HG03108 (cell line): ENCODE results near the gene ACOT8.
"Not testable (repeated sequence)": the region's sequence is repeated elsewhere in the genome, so short reads cannot be mapped to it uniquely, and the experiment has no call there.

ENCODE experiments used
- ATAC-seq: cut with Tn5 transposase; IDR thresholded peaks from one replicate; pipeline ENCODE4 v1.9.1; 2021; ENCODE audit warnings: moderate library complexity; ENCODE audit not compliant: unreplicated experiment

The ACOT8 gene

DNA sequence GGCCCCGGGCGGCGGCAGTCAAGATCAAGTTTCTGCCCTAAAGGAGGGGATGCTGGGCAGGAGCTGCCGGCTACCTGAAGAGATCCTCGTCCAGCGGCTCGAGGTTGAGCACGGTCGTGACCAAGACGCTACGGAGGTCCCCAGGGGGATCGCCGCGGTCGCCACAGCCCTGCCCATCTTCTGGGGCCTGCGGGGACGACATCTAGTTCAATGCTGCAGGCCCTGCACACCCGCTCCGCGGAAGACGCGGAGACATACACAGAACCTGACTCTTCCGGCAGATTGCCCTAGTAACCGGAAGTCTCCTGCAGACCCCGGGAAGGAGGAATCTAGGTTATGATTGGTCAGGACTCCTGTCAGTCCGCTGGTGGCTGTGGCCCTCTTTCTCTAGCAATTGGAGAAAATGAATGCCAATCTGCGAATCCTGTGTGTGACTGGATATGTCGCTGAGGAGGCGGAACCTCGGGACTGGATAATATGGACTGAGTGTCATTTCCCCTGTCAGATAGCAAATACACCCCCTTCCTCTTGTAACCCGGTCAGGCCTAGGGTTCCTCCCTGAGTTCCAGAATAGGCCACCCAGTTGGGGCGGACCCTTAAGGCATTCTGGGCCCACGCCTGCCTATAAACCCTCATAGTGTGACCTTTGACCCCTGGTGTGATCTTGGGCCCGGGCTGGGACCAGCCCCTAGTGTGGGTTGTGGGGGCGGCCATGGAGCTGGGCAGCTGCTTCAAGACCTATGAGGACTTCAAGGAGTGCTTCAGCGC lies at the start of gene ACOT8, which contains the start of gene ZSWIM3:
ACOT8 (minus strand) TSS at position 279 of the 768 bp plus-strand sequence; CDS start at position 202, 77 bp downstream.
ZSWIM3 (plus strand) TSS at position 501 of the 768 bp plus-strand sequence; CDS start at position 713, 212 bp downstream.
- ATAC-seq = peak; percentile 97

DNA sequence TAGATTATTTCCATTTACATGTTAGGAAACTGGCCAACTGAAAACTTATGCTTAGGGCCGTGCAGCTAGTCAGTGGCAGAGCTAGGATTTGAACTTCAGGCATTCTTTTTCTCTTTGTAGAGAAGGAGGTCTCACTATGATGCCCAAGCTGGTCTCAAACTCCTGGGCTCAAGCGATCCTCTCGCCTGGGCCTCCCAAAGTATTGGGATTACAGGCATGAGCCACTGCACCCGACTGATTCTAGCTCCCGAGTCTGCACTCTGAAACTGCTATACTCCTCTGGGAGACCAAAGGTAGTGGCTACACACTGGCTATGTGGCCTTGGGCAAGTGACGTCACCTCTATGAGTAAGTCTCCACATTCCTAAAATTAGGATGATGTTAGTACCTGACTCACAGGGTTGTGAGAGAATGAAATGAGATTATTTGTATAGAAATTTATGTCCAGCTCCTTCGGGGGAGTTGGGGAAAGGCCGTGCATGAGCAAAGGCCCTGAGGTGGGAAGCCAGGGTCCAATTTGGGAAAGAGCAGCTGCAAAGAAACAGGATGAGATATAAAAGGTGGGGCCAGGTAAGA lies 48.4 kb upstream of the ACOT8 start:
- ATAC-seq = no peak

DNA sequence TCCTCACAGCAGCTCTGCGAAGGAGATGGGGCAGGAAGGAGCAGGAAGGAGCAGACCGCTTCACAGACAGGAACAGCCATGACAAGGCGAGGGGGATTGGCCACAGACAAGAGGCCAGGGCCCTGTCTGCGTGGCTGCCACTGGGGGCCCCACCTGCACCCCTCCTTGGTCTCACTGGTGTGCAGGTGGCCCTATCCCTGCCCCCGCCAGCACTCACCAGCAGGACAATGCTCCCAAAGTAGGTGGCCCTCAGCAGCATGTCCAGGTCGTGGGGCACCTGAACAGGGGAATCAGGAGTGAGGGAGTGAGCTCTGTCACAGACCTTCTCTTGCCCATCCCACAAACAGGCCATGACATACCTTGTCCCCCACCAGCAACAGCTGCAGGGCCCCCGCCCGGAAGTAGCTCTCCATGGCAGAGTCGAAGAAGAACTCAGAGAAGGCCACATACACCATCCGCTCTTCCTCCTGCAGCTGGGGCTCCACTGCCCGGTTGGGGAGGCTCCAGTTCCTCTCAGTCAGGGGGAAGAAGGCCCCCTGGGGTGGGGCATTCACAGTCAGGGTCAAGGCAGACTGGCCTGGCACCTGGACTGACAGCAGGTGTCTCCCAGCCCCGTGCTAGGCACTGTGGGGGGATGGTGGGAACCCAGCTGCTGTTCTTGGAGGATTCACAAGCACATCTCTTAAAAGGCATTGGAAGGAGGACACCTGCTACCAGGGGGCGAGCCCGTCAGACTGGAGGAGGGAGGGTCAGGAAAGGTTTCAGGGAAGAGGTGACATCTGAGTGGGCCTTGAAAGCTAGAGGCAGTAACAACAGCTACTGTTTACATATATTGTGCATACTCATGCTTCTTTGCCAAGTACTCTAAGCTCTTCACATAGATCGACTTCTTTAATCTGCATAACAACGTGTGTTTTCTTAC lies 47.7 kb upstream of the ACOT8 start:
- no peak for ATAC-seq

DNA sequence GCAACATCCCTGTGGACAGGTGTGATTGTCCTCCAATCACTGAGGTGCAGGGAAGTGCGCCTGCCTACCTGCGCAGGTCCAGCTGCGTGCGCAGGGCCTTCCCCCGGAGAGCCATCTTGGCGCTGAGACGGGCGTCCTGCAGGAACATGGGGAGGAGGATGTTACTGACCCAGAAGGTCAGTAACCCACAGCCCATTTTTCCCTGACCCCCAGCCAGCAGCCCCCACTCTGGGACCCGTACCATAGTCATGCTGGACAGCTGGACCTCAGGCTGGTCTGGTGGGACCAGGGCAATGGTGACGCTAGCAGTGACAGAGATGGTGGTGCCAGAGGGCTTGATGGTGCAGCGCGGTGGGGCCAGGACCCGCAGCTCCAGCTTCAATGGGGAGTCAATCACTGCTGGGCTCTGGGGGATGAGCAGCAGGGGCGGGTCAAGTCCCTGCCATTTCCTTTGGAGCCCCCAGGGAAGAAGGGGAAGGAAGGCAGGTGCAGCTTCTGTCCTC lies 45.1 kb upstream of the ACOT8 start:
- ATAC-seq = no peak

DNA sequence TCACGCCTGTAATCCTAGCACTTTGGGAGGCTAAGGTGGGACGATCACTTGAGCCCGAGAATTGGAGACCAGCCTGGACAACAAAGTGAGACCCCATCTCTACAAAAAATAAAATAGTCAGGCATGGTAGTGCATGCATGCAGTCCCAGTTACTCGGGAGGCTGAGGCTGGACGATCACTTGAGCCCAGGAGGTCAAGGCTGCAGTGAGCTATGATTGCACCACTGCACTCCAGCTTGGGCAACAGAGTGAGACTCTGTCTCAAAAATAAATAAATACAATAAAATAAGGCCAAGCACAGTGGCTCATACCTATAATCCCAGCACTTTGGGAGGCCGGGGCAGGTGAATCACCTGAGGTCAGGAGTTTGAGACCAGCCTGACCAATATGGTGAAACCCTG lies 44.1 kb upstream of the ACOT8 start:
- ATAC-seq = not testable (repeated sequence)

DNA sequence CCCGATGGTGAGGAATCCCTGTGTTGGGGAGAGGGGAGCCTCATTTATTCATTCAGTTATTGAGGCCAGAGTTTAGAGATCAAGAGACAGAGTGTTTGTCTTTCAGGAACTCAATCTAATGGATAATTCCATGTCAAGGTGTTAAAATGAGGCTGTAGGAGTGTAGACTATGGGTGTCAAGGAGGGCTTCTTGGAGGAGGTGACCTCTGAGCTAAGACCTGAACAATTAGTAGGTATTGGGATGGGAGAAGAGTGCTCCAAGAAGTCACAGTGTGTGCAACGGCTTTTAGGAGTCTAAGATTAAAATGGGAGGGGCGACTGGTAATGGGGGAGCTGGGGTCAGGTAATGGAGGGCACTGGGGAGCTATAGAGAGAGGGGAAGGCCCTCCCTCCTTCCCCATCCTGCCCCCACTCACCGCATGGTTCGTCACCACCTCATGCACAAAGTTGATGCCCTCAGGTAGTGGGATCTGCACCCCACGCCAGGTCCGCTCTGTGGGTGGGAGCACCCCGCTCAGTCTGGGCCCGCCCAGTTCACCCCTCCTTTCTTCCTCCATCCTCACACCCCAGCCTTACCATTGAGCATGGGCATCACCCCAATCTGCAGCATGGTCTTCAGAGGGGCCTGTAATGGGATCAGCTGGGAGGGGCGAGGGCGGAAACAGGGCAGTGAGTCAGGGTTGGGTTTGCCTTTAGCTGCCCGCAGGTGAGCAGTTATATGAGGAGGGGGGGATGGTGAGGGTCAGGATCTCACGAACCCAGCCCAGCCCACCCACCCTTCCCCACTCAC lies 42.0 kb upstream of the ACOT8 start:
- no peak for ATAC-seq

DNA sequence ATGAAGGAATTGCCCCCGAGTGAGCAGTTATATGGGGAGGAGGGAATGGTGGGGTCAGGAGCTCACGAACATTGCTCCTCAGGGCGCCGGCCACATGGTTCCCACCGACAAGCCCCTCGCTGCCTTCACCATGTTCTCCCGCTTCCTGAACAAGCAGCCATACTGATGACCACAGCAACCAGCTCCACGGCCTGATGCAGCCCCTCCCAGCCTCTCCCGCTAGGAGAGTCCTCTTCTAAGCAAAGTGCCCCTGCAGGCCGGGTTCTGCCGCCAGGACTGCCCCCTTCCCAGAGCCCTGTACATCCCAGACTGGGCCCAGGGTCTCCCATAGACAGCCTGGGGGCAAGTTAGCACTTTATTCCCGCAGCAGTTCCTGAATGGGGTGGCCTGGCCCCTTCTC lies 41.1 kb upstream of the ACOT8 start:
- no peak for ATAC-seq

DNA sequence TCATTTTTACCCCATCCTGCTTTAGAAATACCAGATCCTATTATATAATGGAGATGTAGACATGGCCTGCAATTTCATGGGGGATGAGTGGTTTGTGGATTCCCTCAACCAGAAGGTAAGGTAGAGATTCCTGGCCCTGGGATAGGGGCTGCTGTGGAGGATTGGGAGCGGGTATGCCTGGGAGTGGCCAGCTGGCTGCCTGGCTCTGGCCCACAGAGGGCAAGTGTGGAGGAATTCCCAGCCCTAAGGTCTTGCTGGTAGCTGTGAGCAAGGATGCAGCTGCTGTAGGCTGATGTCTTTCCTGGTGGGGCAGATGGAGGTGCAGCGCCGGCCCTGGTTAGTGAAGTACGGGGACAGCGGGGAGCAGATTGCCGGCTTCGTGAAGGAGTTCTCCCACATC lies 40.5 kb upstream of the ACOT8 start:
- ATAC-seq = no peak

DNA sequence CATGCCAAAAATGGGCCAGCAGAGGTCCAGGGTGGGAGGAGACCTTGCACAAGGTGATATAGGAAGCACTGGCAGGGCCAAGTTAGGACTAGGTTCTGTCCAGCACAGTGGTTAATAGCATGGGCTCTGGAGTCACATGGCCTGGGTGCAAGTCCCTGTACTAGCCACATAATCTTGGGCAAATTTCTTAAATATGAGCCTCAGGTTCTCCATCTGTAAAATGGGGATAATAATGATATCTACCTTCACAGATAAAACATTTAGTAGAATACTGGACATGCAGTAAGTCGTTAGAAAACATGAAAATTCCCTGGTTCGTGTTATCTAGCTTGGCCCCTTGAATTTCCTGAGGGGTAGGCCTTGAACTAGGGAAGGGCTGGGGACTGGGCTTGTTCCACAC lies 40.1 kb upstream of the ACOT8 start:
- no peak for ATAC-seq

DNA sequence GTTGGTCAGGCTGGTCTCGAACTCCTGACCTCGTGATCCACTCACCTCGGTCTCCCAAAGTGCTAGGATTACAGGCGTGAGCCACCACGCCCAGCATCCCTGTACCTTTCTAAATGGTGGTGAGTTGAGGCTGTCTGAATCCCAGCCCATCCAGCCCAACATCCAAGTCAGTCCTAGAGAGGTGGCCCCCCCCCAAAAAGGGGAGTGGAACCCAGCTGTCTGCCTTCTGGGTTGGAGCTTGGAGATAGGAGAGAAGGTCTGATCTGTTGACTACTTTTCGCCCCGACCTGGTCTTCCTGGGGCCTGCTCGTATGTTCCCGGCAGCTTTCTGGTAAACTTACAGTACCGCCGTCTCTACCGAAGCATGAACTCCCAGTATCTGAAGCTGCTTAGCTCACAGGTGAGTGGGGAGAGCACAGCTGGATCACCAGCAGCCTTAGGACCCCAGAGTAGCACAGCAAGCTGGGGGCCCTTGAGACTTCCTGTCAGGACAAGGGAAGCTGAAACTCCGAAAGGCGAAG lies 39.5 kb upstream of the ACOT8 start:
- ATAC-seq = no peak

DNA sequence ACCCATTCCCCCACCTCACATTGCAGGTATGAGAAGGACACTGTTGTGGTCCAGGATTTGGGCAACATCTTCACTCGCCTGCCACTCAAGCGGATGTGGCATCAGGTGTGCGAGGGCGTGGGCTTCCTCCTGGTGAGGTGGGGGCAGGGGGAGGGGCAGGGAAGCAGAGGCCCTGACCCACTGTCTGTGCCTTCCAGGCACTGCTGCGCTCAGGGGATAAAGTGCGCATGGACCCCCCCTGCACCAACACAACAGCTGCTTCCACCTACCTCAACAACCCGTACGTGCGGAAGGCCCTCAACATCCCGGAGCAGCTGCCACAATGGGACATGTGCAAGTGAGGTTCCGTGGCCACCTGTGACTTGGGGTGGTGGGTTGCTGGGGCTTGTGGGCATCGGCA lies 37.6 kb upstream of the ACOT8 start:
- ATAC-seq = no peak

DNA sequence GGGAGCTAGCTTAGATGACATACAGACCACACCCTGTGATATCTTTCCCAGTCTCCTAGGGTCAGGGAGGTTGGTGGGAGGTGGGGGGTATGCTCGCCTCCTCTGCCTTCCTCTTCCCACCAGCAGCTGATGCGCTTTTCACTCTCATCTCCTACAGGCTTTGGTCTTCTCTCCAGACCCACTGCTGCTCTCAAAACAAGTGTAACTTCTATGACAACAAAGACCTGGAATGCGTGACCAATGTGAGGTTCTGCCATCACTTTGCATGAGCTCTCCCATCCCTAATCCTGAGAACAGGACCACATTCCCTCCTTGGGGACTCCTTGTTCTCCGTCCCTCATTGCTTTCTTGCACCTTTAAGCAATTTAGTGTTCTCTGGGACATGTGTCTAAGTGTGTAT lies 36.6 kb upstream of the ACOT8 start:
- no peak for ATAC-seq

DNA sequence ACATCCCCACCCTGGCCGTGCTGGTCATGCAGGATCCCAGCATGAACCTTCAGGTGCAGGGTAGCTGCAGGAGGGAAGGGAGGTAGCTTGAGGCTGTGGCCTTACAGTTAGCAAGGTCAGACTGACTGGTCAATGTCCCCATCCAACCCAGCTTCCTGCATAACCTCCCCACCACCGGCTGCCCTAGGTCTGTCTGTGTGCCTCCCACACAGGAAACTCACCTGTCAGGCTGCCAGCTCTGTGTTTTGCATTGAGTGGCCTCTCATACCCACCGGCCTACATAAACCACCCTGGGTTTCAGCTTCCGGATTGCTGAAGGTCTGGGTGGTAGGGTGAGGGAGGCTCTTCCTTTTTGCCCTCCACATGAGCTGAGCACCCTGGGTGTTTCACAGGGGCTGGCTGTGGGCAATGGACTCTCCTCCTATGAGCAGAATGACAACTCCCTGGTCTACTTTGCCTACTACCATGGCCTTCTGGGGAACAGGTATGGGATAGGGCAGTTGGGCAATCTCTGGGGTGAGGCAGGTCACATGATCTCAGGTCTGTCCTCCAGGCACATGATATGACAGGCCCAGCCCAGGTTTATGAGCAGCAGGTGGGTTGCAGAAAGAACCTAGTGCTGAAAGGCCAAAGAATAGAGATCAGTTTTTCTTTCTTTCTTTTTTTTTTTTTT lies 35.8 kb upstream of the ACOT8 start:
- ATAC-seq = no peak

DNA sequence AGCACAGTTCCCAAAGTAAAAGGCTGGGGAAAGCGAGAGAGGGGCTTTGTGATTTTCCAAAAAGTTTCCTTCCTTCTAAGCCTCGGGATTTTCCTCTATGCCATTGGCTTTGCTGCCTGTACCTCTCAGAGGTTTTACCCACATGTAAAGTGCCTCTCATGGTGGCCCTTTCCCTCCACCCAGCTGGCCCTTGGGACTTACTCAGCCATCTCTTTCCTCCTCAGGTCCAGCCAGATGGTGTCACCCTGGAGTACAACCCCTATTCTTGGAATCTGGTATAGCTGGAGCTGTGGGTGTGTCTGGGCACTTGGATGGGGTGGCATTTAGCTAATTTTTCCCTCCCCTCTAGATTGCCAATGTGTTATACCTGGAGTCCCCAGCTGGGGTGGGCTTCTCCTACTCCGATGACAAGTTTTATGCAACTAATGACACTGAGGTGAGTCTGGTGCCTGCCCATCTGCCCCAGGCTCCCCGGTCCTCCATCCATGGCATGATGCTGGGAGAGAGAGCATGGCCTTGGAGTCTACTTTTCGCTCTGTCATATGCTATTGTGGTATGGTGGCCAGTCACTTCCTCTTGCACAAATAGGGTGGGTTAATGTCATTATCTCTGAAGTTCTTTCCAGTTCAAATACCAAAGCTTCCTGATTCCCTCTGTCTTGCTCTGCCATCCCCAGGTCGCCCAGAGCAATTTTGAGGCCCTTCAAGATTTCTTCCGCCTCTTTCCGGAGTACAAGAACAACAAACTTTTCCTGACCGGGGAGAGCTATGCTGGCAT lies 35.0 kb upstream of the ACOT8 start:
- ATAC-seq = no peak

DNA sequence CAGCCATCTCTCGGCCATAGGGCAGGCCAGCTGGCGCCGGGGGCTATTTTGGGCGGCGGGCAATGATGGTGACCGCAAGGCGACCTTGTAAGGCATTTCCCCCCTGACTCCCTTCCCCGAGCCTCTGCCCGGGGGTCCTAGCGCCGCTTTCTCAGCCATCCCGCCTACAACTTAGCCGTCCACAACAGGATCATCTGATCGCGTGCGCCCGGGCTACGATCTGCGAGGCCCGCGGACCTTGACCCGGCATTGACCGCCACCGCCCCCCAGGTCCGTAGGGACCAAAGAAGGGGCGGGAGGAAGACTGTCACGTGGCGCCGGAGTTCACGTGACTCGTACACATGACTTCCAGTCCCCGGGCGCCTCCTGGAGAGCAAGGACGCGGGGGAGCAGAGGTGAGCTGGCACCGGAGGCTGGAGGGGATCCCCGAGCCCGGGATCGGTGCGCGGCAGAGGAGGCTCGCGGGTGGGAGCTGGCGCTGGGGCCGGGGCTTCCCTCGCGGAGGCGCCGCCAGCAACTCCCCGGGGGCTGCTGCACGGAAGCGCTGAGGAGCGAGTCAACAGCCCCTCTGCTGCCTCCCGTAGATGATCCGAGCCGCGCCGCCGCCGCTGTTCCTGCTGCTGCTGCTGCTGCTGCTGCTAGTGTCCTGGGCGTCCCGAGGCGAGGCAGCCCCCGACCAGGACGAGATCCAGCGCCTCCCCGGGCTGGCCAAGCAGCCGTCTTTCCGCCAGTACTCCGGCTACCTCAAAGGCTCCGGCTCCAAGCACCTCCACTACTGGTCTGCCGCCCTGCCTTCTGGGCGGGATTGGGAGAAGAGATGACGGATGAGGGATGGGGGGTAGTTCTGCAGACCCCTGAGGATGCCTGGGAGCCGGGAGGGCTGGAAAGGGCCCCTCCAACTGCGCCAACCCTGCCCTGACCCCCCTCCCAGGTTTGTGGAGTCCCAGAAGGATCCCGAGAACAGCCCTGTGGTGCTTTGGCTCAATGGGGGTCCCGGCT lies 34.1 kb upstream of the ACOT8 start, which contains the start of the genes CTSA and NEURL2:
CTSA (plus strand) TSS at position 351 of the 999 bp plus-strand sequence; CDS start at position 585, 234 bp downstream.
NEURL2 (minus strand) TSS at position 224 of the 999 bp plus-strand sequence; CDS start at position 7, 217 bp downstream.
- peak; percentile 68 for ATAC-seq

DNA sequence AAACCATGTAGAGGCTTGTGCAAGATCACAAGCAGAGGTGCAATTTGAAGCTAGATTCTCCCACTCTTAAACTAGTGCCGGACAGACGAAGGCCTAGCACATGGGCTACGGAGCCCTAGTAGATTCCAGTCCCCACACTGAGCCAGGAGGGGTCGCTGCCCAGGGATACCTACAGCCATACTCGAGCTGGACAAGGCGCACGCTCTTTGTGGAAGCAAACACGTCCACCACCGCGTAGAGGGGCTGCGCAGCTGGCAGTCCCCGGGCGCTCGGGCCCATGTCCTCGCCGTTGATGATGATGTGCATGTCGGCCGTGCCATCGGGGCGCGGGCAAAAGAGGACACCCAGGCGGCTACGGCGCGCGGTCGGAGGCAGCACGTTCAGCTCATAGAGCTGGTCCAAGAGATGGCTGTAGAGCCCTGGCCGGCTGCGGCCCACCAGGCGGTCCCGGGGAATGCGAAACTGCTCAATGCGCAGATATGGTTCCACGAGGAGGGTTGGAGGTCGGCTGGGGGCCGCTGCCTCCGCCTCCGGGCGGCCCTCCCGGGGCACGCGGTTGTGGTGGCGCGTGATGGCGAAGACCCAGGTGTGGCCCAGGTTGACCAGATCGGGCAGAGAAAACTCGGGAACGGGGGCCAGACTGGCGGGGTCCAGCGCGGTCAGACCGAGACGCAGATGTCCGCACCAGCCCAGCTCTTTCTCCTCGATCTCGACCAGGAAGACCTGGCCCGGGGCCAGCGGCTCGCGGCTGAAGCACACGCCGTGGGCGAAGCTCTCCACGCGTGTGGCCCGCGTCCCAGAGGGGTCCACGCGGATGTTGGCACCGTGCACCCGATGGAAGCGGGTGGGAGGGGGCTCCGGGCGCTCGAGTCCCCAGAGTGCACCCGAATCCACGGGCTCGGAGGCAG lies 33.1 kb upstream of the ACOT8 start:
- ATAC-seq = peak; percentile 25
